M059J (cell line): ENCODE measurements around the gene COL12A1. TPM values are rescaled to one million over a fixed set of nuclear protein-coding genes. Genes with fewer than 3 reads are reported as not detected.
"Not testable (repeated sequence)": the region's sequence is repeated elsewhere in the genome, so short reads cannot be mapped to it uniquely, and the experiment has no call there.

Source experiments
- DNase-seq: peaks from one replicate; pipeline ENCODE4 v3.0.0-alpha.2; 2012; ENCODE audit warnings: low read depth
- total RNA-seq: library from RNA; depleted of rRNA; stranded (reverse); fragments of >200 nt; shearing (Covaris generic); gene quantifications from 2 replicates; pipeline ENCODE4 v1.2.3, GENCODE V29; 2014

COL12A1 gene
- total RNA-seq, 1 experiment from 2014 or later, result 336 TPM

DNA sequence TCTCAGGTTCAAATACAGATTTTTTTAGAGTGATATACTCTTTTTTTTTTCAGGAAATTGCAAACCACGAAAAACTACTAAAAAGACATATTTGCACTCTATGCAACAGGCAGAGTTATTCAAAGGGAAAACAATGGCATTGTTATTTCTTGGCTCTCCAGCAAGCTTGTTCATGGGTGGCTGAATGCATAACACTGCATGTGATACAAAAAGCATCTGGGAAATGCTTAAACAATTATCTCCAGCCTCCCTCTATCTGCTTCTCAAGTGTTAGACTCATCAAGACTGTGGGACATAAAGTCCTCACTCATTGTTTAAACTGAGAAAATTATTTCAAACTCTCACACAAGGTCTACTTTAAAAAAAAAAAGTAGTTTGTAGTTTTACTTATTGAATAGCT is 7.3 kb upstream of the COL12A1 start:
- DNase-seq, result no peak

DNA sequence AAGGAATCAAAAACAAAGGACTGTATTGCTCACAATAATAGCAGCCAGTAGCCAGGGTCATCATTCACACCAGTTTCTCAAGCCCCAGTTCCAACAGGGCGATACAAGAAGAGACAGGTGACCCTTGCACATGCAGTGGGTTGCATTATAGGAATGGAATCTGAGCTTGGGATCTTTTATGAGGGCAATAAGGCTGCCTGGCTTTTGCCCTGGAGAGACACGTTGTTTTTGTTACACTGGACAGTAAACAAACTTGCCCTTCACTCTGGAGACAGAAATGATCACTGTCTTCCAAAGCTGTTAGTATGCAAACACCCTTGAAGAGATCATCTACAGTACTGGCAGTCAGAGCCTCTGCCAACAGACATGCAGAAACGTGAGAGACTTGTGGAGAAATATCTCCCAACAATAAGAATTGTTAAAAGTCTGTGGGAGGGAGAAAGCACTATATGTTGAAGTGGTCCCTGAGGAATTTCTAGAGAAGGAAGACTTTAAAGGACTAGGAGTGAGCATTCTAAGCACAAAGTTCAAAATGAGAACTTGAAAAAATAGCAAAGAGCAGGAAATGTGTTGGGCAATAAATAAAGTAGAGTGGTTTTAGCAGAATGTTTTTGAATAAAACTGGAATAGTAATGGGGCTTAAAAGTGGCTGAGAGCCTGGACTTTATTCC is 6.2 kb upstream of the COL12A1 start:
- DNase-seq, result peak; percentile 30

DNA sequence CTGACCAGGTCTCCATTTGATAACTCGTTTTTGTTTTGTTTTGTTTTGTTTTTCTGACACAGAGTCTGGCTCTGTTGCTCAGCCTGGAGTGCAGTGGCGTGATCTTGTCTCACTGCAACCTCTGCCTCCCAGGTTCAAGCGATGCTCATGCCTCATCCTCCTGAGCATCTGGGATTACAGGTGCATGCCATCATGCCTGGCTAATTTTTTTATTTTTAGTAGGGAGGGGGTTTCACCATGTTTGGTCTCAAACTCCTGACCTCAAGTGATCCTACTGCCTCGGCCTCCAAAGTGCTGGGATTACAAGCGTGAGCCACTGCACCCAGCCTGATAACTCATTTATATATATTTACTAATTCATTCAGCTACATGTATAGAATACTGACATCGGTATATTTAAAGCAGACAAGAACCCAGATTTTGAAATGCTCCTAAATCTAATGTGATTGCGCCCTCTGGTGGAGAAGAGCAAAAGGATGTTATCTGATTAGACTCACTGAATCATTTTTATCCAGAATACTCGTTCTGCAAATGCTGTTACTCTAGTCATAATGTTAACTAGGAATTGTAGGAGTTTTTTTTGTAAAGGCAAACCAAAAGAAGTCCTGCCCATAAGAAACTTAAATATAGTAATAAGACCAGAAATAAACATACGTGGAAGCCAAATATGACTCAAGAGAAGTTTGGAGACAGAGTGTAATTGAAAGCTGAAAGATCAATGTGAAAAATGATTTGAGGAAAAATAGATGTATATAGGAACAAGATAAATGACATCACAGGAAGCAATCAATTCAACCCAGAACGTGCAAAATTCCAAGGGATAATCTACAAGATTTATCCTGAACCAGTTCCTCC is 5.3 kb upstream of the COL12A1 start:
- DNase-seq, result peak; percentile 77

DNA sequence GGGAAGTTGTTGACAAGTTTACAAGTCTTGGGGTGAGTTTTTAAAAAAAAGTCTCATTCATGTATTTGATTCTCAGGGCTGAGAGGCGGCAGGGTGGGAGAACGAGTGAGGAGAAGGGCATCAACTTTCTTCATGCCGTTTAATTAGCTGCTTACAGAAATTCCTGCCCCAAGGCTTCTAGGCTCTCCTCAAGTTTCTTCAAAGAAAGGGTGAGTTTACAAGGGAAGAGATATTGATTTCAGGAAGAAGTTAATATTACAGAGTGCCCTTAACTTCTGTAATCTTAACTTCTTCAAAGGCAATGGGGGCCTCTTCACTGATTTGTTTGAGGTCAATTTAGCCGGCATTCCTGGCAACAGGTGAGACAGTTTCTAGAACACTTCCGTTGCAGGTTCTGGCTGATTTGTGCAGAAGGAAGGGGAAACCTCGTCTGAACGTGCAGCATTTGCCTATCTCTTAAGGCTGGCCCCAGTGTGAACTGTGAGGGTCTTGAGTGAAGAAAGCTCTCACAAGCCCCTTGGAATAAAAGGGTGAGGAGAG is 3.4 kb upstream of the COL12A1 start:
- DNase-seq, result no peak

GRCh38 chr6:75208298-75209183 is 2.7 kb upstream of the COL12A1 start:
- peak; percentile 88 for DNase-seq

DNA sequence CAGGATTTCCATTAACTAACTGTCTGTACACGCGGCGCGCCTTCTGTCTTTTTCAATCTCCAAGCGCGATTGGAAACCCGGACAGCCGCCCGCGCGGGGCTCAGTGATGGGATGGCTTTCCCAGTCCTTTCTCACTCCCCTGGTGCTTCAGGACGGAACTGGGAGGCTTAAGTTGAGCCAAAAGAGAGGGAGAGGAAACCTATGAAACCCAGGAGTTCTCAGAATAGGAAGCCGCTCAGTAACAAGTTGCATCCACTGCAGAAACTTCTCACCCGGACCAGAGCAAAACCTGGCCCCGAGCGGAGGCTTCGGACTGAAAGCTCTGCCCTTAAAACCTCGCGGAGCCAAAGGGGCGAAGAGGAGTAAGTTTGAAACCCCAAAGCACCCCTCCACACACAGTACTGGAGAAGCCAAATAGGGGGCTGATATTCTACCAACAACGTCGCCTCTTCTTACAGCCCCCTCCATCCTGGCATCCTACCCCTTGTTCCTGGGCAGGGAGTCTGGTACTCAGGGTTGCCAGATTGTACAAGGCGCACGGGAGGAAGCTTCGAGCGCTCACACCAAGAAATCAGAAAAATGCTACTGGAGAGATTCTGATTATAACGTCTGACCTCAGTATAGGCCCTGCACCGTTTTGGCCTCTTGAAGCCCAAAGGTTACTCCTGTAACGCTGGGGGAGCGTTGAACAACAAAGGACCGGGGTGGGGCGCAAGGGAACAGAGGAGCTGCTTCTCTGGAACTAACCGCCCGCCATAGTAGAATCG is 906 bp upstream of the COL12A1 start:
- peak; percentile 74 for DNase-seq

- peak; percentile 87 for DNase-seq
Observed at GRCh38 chr6:75204959-75205775, 686 bp downstream of the COL12A1 start.

GRCh38 chr6:75204217-75204958 is 1.5 kb downstream of the COL12A1 start:
- DNase-seq, result peak; percentile 97

GRCh38 chr6:75203721-75204120 is 2.1 kb downstream of the COL12A1 start:
- peak; percentile 79 for DNase-seq

GRCh38 chr6:75202676-75203131 is 3.1 kb downstream of the COL12A1 start:
- peak; percentile 75 for DNase-seq

DNA sequence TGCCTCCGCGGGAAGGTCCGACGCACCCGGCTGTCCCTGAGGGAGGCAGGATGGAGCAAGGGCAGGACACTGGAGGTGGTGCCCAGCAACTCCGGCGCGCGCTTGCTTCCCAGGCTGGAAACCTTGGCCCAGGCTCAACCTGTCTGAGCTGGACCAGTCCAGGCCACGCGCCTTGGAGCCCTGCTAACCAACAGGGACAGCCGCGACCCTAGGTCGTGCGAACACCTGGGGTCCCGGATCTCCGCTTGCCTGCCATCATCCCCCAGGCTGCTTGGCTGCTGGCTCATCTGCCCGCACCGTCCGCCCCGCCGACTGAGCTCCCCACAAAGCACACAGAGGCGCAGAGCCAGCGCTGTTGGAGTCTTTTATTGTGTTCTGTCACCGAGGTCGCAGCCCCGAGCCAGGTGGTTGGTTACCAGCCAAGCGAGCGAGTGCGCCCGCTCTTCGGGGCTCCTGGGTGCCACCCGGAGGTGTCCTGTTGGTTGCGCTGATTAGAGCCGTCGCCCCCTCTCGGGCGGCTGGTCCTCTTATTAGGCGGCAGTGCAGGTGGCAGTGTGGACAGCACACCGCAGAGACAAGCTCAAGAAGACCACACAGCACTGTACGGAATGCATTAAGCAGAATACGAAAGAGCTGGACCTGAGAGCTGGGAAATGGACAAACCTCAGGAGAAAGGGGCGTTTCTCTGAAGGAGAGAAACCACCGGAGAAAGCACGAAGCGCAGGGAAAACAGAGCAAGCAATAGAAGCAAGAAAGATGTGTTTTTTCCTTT is 3.8 kb downstream of the COL12A1 start:
- peak; percentile 84 for DNase-seq

GRCh38 chr6:75201021-75201420 is 4.8 kb downstream of the COL12A1 start:
- no peak for DNase-seq

DNA sequence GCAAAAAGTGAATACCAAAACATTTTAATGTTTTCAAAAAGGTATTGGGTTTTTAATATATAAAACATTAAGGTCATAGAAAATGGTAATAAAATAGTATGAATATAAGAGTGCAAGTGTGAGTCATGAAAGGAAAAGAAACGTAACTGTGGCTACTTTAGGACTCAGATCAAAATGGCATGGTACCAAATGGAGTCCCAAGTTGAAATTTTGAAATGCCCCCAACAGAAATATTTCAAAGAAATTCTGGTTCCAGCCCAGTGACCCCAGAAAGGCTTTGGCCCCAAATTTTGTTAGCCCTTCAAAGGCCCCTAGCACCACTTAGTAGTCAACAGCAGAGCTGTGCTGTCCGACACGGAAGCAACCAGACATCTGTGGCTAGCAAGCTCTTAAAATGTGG is 6.0 kb downstream of the COL12A1 start:
- DNase-seq, result peak; percentile 57

DNA sequence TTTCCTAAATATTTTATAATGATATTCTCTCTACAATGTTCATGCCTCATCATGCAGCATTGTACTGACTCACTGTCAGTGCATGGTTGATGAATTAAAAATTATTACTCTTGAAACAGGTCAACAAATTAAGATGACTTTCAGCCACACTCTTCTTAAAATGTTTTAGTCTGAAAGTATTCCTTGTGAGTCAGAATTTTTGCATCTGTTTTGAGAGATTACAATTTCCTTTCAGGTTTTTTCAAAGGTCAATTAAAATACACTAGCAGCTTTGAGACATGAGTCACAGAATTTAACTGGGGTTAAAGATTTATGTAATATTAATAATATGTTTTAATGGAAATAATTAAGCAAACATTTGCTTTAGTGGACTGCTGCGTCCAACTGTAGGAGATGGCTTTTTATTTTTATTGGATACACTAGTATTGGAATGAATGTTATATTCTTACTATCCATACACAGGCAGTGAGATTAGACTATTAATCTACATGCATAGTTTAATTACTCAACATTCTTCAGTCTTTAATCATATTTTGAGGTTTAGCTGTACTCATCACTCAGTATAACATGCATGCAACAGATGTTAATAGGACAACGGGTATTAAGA is 9.7 kb downstream of the COL12A1 start:
- DNase-seq, result peak; percentile 90

- no peak for DNase-seq
Observed at GRCh38 chr6:75188221-75188925, 17.5 kb downstream of the COL12A1 start.

- not testable (repeated sequence) for DNase-seq
Observed at GRCh38 chr6:75186581-75186980, 19.3 kb downstream of the COL12A1 start.

GRCh38 chr6:75183099-75183541 is 22.7 kb downstream of the COL12A1 start:
- DNase-seq, result peak; percentile 86
